ENCODE data around the gene AQP5. TPM values are rescaled to one million over a fixed set of nuclear protein-coding genes. Genes with fewer than 3 reads are reported as not detected.
A peak's percentile ranks its signal among the peaks of the same experiment; 100 is the strongest.

Gene AQP5
- total RNA-seq, 1 donor = not detected

DNA sequence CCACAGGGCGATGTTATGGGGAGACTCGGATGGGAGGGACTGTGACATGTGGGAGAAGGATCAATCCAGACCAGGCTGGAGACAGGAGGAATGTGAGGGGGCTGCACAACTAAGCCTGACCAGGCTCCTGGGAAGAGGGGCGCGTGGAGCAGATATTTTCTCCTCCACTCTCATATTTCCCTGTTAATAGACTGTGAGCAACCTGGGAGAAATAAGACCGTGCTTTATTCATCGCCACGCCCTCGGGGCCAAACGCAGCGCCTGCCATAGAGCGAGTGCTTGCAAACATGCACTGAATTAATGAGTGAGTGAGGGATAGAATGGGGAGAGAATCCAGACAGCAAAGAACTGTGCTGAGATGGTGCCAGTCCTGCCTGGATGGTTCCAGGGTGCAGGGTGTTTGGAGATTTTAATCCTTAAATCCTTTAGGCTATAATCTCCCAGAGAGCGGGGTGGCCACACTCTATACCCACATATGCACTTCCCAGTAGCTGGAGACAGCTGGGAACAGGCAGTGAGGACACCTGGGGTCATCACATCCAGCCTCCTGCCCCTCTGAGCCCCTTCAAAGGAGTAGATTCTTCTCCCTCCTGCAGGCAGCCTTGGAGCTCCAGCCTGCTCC is 44.4 kb upstream of the AQP5 start:
- no peak for DNase-seq (ENCODE audit: insufficient read length, low spot score, missing footprints)
- Histone ChIP-seq H3K36me3 (ENCODE audit: insufficient read depth, low read length) (no peaks in the 10 kb centered on the region), H3K9me3 (ENCODE audit: low read depth, low read length) (no peaks in the 10 kb centered on the region), H3K27ac (ENCODE audit: low read depth, low read length) (no peak overlapping the region), H3K4me2 (ENCODE audit: insufficient read depth, low read length) (no peak overlapping the region), H3K79me2 (ENCODE audit: insufficient read depth, low read length) (no peaks in the 10 kb centered on the region), H4K20me1 (ENCODE audit: insufficient read depth, low read length) (no peaks in the 10 kb centered on the region), H3K4me3 (ENCODE audit: insufficient read depth, low read length) (no peak overlapping the region), H2AFZ (ENCODE audit: low read length) (no peak overlapping the region), H3K27me3 (ENCODE audit: insufficient read depth, low read length) (peaks cover 12% of the 10 kb centered on the region), H3K4me1 (ENCODE audit: insufficient read depth, low read length) (peaks cover 5% of the 10 kb centered on the region)
- TF ChIP-seq, protein P1, sequence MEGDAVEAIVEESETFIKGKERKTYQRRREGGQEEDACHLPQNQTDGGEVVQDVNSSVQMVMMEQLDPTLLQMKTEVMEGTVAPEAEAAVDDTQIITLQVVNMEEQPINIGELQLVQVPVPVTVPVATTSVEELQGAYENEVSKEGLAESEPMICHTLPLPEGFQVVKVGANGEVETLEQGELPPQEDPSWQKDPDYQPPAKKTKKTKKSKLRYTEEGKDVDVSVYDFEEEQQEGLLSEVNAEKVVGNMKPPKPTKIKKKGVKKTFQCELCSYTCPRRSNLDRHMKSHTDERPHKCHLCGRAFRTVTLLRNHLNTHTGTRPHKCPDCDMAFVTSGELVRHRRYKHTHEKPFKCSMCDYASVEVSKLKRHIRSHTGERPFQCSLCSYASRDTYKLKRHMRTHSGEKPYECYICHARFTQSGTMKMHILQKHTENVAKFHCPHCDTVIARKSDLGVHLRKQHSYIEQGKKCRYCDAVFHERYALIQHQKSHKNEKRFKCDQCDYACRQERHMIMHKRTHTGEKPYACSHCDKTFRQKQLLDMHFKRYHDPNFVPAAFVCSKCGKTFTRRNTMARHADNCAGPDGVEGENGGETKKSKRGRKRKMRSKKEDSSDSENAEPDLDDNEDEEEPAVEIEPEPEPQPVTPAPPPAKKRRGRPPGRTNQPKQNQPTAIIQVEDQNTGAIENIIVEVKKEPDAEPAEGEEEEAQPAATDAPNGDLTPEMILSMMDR (IDR thresholded peaks at IDR 0.05; ENCODE audit: extremely low read depth, low read depth, low read length) = no peak

DNA sequence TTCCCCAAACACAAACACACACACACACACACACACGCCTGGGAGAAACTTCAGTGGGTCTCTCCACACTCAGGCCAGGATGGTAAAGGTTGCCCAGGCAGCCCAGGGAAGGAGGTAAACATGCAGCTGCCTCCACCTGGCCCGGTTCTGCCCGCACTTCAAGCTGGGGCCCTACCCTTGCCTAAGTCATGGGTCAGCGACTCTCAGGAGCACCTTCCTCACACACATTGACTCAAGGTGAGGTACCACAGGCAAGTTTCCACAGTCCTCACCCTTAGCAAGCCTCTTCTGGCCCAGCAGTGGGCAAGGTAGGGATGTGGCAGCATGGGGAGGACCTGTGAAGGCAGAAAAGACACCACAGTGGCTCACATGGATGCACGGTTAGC is 43.9 kb upstream of the AQP5 start:
- Histone ChIP-seq H3K36me3 (ENCODE audit: insufficient read depth, low read length) (no peaks in the 10 kb centered on the region), H3K27me3 (ENCODE audit: insufficient read depth, low read length) (peaks cover 12% of the 10 kb centered on the region), H3K27ac (ENCODE audit: low read depth, low read length) (no peak overlapping the region), H4K20me1 (ENCODE audit: insufficient read depth, low read length) (no peaks in the 10 kb centered on the region), H3K9me3 (ENCODE audit: low read depth, low read length) (no peaks in the 10 kb centered on the region), H3K4me1 (ENCODE audit: insufficient read depth, low read length) (peaks cover 10% of the 10 kb centered on the region), H2AFZ (ENCODE audit: low read length) (no peak overlapping the region), H3K4me2 (ENCODE audit: insufficient read depth, low read length) (no peak overlapping the region), H3K4me3 (ENCODE audit: insufficient read depth, low read length) (no peak overlapping the region), H3K79me2 (ENCODE audit: insufficient read depth, low read length) (no peaks in the 10 kb centered on the region)
- TF ChIP-seq, protein P1 (IDR thresholded peaks at IDR 0.05; ENCODE audit: extremely low read depth, low read depth, low read length) = no peak
- peak; percentile 53 for DNase-seq (ENCODE audit: insufficient read length, low spot score, missing footprints)

DNA sequence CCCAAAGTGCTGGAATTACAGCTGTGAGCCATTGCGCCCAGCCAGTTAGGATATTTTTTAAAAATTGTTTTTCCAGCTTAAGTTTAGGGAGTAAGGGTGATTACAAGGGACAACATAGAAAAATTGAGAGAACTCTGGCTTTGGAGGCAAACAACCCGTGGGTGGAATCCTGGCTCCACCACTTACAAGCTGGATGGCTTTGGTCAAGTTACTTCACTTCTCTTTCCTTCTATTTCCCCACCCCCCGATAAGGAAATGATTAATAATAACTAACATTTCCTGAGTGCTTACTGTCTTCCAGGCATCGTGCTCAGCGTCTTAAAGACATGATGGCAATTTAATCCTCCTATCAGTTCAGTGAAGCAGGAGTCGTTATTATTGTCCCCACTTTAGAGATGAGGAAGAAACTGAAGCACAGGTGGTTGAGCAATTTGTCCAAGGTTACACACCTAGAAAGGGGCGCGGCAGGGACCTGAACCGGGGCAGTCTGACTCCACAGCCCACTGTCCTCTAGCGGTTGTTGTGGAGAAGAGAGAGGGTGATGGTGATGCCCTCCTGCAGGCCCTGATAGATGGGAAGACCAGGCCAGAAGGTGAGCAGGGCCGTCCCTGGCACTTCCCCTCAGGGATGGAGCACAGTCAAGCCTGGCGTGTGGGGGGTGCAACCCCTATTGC is 41.3 kb upstream of the AQP5 start:
- H3K27ac ChIP-seq (ENCODE audit: low read depth, low read length) = no peak overlapping the region
- no peak overlapping the region for H3K4me3 ChIP-seq (ENCODE audit: insufficient read depth, low read length)
- no peaks in the 10 kb centered on the region for H3K79me2 ChIP-seq (ENCODE audit: insufficient read depth, low read length)
- H3K4me1 ChIP-seq (ENCODE audit: insufficient read depth, low read length) = peaks cover 11% of the 10 kb centered on the region
- no peak overlapping the region for H2AFZ ChIP-seq (ENCODE audit: low read length)
- peak; percentile 47 for DNase-seq (ENCODE audit: insufficient read length, low spot score, missing footprints)
- TF ChIP-seq, protein P1 (IDR thresholded peaks at IDR 0.05; ENCODE audit: extremely low read depth, low read depth, low read length) = no peak
- no peaks in the 10 kb centered on the region for H3K36me3 ChIP-seq (ENCODE audit: insufficient read depth, low read length)
- no peak overlapping the region for H3K4me2 ChIP-seq (ENCODE audit: insufficient read depth, low read length)
- no peaks in the 10 kb centered on the region for H4K20me1 ChIP-seq (ENCODE audit: insufficient read depth, low read length)
- H3K9me3 ChIP-seq (ENCODE audit: low read depth, low read length) = no peaks in the 10 kb centered on the region
- peaks cover 12% of the 10 kb centered on the region for H3K27me3 ChIP-seq (ENCODE audit: insufficient read depth, low read length)

DNA sequence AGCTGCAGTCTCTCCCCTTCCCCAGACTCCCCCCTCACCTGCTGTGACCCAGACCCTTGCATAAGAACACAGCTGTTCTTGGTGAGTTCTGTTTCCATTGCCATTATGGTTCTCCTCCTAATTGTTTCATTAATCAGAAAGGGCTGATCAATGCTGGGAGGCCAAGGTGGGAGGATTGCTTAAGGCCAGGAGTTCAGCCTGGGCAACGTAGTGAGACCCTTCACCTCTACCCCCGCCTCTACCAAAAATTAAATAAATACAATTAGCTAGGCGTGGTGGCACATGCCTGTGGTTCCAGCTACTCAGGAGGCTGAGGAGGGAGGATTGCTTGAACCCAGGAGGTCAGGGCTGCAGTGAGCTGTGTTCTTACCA is 40.8 kb upstream of the AQP5 start:
- no peaks in the 10 kb centered on the region for H3K36me3 ChIP-seq (ENCODE audit: insufficient read depth, low read length)
- TF ChIP-seq, protein P1 (IDR thresholded peaks at IDR 0.05; ENCODE audit: extremely low read depth, low read depth, low read length) = no peak
- peaks cover 12% of the 10 kb centered on the region for H3K27me3 ChIP-seq (ENCODE audit: insufficient read depth, low read length)
- H3K4me3 ChIP-seq (ENCODE audit: insufficient read depth, low read length) = no peak overlapping the region
- no peaks in the 10 kb centered on the region for H3K79me2 ChIP-seq (ENCODE audit: insufficient read depth, low read length)
- H2AFZ ChIP-seq (ENCODE audit: low read length) = no peak overlapping the region
- no peak overlapping the region for H3K27ac ChIP-seq (ENCODE audit: low read depth, low read length)
- no peak overlapping the region for H3K4me2 ChIP-seq (ENCODE audit: insufficient read depth, low read length)
- H3K4me1 ChIP-seq (ENCODE audit: insufficient read depth, low read length) = peaks cover 11% of the 10 kb centered on the region
- DNase-seq (ENCODE audit: insufficient read length, low spot score, missing footprints) = no peak
- no peaks in the 10 kb centered on the region for H3K9me3 ChIP-seq (ENCODE audit: low read depth, low read length)
- no peaks in the 10 kb centered on the region for H4K20me1 ChIP-seq (ENCODE audit: insufficient read depth, low read length)
